Testis (tissue), 3 donors: Measurements from ENCODE around the gene RARA. TPM values are rescaled to one million over a fixed set of nuclear protein-coding genes. Genes with fewer than 3 reads are reported as not detected.
A peak's percentile ranks its signal among the peaks of the same experiment; 100 is the strongest.
"Not testable (repeated sequence)": the region's sequence is repeated elsewhere in the genome, so short reads cannot be mapped to it uniquely, and the experiment has no call there.

ENCODE experiments used
- DNase-seq: peaks from one replicate; pipeline ENCODE4 v3.0.0-alpha.2; 2019
- H3K27ac ChIP-seq, 2 donors: fragments of 200-600 bp; sonication (generic); one replicate each; pipeline ENCODE4 v1.5.1; 2019
- H3K27me3 ChIP-seq: fragments of 200-600 bp; sonication (generic); one replicate; pipeline ENCODE4 v1.5.1; 2019
- H3K36me3 ChIP-seq: fragments of 200-600 bp; sonication (generic); one replicate; pipeline ENCODE4 v1.5.1; 2017; ENCODE audit warnings: low read depth; ENCODE audit errors: missing control alignments
- H3K4me1 ChIP-seq: fragments of 200-600 bp; sonication (generic); one replicate; pipeline ENCODE4 v1.5.1; 2019
- H3K4me3 ChIP-seq, 2 donors: fragments of 200-600 bp; sonication (generic); one replicate each; pipeline ENCODE4 v1.5.1; 2017 to 2019
- H3K9me3 ChIP-seq: fragments of 200-600 bp; sonication (generic); one replicate; pipeline ENCODE4 v1.5.1; 2017
- POLR2A ChIP-seq: fragments of 450-650 bp; IDR thresholded peaks from one replicate; pipeline ENCODE4 v1.6.1; 2017; ENCODE audit warnings: antibody characterized with exemption, mild to moderate bottlenecking, moderate library complexity
- WGBS, 2 donors: methylation state at CpG; one replicate each; pipeline ENCODE4 v1.1.5; 2018; 5-methylcytosine and 5-hydroxymethylcytosine counted together
- intact Hi-C: fragments of 100-400 bp; cut with DNase I; formaldehyde crosslinking; loops from one replicate; pipeline ENCODE4 v1.15.1; 2023; ENCODE audit warnings: low total_unique reads
- polyA plus RNA-seq: library from polyadenylated mRNA; stranded (reverse); fragments of 350-450 nt; fragmentation: Illumina TruSeq; extraction: RNeasy Lipid Tissue Mini Kit (QIAGEN cat#74804); gene quantifications from one replicate; pipeline ENCODE4 v1.2.3, GENCODE V29; 2014; ENCODE audit warnings: low read depth, low replicate concordance; ENCODE audit not compliant: insufficient read depth
- total RNA-seq, 2 donors: library from RNA; depleted of rRNA; stranded (reverse); fragments of >200 nt; gene quantifications; one replicate each; pipeline ENCODE4 v1.2.3, GENCODE V29; 2016
- TF ChIP-seq, protein P1 (sequence below), 3 experiments: fragments of 450-650 bp in 2 of 3; fragments of 200-600 bp in 1 of 3; sonication (generic) in 1 of 3; IDR thresholded peaks; one replicate each; pipeline ENCODE4 v1.5.1; 2016 to 2019; ENCODE audit warnings: antibody characterized with exemption in 3 of 3, mild to moderate bottlenecking in 2 of 3, moderate library complexity in 1 of 3

The RARA gene
- total and polyA plus RNA-seq, 3 donors from 2014 or later = 49.8 to 66.0 (median 65.5) TPM

DNA sequence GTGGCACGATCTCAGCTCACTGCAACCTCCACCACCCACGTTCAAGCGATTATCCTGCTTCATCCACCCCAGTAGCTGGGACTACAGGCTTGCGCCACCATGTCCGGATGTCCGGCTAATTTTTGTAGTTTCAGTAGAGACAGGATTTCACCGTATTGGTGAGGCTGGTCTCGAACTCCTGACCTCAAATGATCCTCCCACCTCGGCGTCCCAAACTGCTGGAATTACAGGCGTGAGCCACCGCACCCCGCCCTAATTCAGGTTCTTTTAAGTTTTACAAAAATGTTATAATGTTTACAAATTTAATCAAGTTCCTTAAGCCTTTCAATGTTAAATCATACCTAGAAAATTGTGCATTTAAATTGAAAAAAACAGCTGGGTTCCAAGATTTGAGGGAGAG is 68.9 kb downstream of the RARA start:
- 74 to 81% methylated on average over 13 of the region's 13 CpGs for WGBS, 2 donors
- Histone ChIP-seq H3K36me3 (no peaks in the 10 kb centered on the region), H3K4me1 (no peaks in the 10 kb centered on the region), H3K9me3 (no peaks in the 10 kb centered on the region), H3K27ac (no peak overlapping the region), H3K4me3 (no peak overlapping the region), H3K27me3 (no peaks in the 10 kb centered on the region)
- TF ChIP-seq POLR2A = no peak
- TF ChIP-seq, protein P1, sequence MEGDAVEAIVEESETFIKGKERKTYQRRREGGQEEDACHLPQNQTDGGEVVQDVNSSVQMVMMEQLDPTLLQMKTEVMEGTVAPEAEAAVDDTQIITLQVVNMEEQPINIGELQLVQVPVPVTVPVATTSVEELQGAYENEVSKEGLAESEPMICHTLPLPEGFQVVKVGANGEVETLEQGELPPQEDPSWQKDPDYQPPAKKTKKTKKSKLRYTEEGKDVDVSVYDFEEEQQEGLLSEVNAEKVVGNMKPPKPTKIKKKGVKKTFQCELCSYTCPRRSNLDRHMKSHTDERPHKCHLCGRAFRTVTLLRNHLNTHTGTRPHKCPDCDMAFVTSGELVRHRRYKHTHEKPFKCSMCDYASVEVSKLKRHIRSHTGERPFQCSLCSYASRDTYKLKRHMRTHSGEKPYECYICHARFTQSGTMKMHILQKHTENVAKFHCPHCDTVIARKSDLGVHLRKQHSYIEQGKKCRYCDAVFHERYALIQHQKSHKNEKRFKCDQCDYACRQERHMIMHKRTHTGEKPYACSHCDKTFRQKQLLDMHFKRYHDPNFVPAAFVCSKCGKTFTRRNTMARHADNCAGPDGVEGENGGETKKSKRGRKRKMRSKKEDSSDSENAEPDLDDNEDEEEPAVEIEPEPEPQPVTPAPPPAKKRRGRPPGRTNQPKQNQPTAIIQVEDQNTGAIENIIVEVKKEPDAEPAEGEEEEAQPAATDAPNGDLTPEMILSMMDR (IDR thresholded peaks at IDR 0.05) = no peak
- intact Hi-C loops = no loop called here
- no peak for DNase-seq

DNA sequence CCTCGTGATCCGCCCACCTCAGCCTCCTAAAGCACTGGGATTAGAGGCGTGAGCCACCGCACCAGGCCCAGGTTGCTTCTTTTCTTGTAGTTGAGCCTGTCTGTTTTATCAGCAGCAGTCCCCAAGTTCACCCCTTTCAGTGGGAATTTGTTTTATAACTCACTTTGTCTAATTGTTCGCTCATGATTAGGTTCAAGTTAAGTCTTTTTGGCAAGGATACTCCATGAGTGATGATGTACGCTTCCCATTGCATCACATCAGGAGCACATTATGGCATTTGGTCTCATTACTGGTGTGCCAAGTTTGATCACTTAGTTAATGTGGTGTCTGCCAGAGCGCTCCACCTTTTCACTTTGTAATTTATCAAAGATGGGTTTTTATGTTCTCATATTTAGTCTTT is 70.0 kb downstream of the RARA start:
- Histone ChIP-seq H3K4me3 (no peak overlapping the region), H3K9me3 (no peaks in the 10 kb centered on the region), H3K27me3 (no peaks in the 10 kb centered on the region), H3K36me3 (no peaks in the 10 kb centered on the region), H3K27ac (no peak overlapping the region), H3K4me1 (no peaks in the 10 kb centered on the region)
- 68 to 73% methylated on average over 7 of the region's 7 CpGs for WGBS, 2 donors
- DNase-seq = no peak
- TF ChIP-seq, protein P1 (IDR thresholded peaks at IDR 0.05) = no peak
- no peak for TF ChIP-seq POLR2A
- intact Hi-C loops = no loop called here

DNA sequence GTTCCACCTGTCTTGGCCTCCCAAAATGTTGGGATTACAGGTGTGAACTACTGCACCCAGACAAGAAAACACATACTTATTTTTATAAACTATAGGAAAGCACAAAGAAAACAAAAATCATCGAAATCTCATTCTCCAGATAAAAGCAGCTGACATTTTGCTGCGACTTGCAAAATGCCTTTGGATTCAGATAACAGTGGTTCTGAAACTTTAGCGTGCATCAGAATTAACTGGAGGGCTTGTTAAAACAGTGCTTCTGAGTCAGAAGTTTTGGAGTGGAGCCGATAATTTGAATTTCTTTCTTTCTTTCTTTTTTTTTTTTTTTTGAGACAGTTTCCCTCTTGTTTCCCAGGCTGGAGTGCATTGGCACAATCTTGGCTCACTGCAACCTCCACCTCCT is 73.3 kb downstream of the RARA start:
- intact Hi-C loops = no loop called here
- Histone ChIP-seq H3K27ac (no peak overlapping the region), H3K27me3 (no peaks in the 10 kb centered on the region), H3K9me3 (no peaks in the 10 kb centered on the region), H3K36me3 (no peaks in the 10 kb centered on the region), H3K4me3 (no peak overlapping the region), H3K4me1 (no peaks in the 10 kb centered on the region)
- no peak for TF ChIP-seq POLR2A
- TF ChIP-seq, protein P1 (IDR thresholded peaks at IDR 0.05) = no peak
- 89 to 91% methylated on average over 4 of the region's 4 CpGs for WGBS, 2 donors
- no peak for DNase-seq

DNA sequence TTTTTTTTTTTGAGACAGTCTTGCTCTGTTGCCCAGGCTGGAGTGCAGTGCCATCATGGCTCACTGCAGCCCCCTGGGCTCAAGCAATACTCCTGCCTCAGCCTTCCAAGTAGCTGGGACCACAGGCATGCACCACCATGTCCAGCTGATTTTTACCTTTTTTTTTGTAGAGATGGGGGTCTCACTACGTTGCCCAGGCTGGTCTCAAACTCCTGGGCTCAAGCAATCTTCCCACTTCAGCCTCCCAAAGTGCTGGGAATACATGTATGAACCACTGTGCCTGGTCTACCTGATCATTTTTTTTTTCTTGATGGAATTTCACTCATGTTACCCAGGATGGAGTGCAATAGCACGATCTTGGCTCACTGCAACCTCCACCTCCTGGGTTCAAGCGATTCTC is 77.6 kb downstream of the RARA start:
- H3K36me3 ChIP-seq, DNase-seq, H3K9me3 ChIP-seq, H3K27me3 ChIP-seq, H3K4me1 ChIP-seq, H3K27ac ChIP-seq, intact Hi-C loops, H3K4me3 ChIP-seq: not testable (repeated sequence)
- WGBS, 2 donors = 95 to 100% methylated on average over 3 of the region's 3 CpGs

DNA sequence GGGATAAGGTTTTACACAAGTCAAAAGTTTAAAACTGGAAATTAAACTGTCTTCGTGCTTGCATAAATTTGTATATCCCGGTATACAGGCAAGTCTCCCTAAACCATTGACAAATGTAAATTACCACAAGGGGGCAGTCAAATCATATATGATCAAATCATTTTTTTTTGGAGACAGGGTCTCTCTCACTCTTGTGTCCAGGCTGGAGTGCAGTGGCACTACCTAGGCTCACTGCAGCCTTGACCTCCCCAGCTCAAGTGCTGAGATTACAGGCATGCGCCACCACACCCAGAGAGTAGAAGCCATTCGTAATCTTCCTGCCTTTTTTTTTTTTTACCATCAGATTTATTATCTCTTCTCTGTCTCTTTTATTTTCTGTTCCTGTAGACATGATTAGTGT is 90.2 kb downstream of the RARA start:
- H3K27ac ChIP-seq = no peak overlapping the region
- no peak overlapping the region for H3K4me3 ChIP-seq
- WGBS, 2 donors = 54 to 59% methylated on average over 4 of the region's 4 CpGs
- intact Hi-C loops = no loop called here
- no peaks in the 10 kb centered on the region for H3K4me1 ChIP-seq
- DNase-seq = no peak
- H3K36me3 ChIP-seq = no peaks in the 10 kb centered on the region
- H3K27me3 ChIP-seq = no peaks in the 10 kb centered on the region
- H3K9me3 ChIP-seq = no peaks in the 10 kb centered on the region
- TF ChIP-seq, protein P1 (IDR thresholded peaks at IDR 0.05) = peak; percentile 14 to 69 (median 31)
- no peak for TF ChIP-seq POLR2A
